ENCODE data around the gene GAB3.
"Not testable (repeated sequence)": the region's sequence is repeated elsewhere in the genome, so short reads cannot be mapped to it uniquely, and the experiment has no call there.

The GAB3 gene

DNA sequence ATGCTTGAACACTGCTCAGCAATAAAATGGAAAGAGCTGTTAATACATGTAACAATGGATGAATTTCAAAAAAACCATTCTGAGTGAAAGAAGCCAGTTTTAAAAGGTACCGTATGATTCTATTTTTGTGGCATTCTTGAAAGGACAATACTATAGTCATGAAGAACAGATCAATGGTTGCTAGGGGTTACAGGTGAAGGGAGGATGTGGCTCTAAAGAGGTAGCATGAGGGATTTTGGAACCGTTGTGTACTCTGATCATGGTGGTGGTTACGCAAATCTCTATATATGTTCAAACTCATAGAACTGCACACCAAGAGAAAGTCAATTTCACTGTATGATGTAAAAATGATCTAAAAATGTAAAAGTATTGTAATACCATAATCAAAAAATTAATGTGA is 57.5 kb downstream of the GAB3 start:
- H3K9me3 ChIP-seq (ENCODE audit: control insufficient read depth, insufficient read depth, low read length) = peaks cover 41% of the 10 kb centered on the region
- H3K4me3 ChIP-seq (ENCODE audit: low read depth, low read length) = no peak overlapping the region
- H3K36me3 ChIP-seq (ENCODE audit: control insufficient read depth, insufficient read depth, low read length) = no peaks in the 10 kb centered on the region
- no peak overlapping the region for H3K9ac ChIP-seq (ENCODE audit: low read depth, low read length)
- H3K4me1 ChIP-seq (ENCODE audit: control insufficient read depth, insufficient read depth, low read length) = peaks cover 4% of the 10 kb centered on the region; the same call in 1 of the 2 replicates
- H3K27ac ChIP-seq (ENCODE audit: low read depth, low read length) = no peak overlapping the region
- H3K27me3 ChIP-seq (ENCODE audit: control insufficient read depth, insufficient read depth, low read length) = no peaks in the 10 kb centered on the region

DNA sequence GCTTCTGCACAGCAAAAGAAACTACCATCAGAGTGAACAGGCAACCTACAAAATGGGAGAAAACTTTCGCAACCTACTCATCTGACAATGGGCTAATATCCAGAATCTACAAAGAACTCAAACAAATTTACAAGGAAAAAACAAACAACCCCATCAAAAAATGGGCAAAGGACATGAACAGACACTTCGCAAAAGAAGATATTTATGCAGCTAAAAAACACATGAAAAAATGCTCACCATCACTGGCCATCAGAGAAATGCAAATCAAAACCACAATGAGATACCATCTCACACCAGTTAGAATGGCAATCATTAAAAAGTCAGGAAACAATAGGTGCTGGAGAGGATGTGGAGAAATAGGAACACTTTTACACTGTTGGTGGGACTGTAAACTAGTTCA is 60.4 kb downstream of the GAB3 start:
- H3K4me1 ChIP-seq (ENCODE audit: control insufficient read depth, insufficient read depth, low read length); H3K27ac ChIP-seq (ENCODE audit: low read depth, low read length); H3K36me3 ChIP-seq (ENCODE audit: control insufficient read depth, insufficient read depth, low read length); H3K4me3 ChIP-seq (ENCODE audit: low read depth, low read length); H3K27me3 ChIP-seq (ENCODE audit: control insufficient read depth, insufficient read depth, low read length); H3K9ac ChIP-seq (ENCODE audit: low read depth, low read length): not testable (repeated sequence)
- peaks cover 43% of the 10 kb centered on the region for H3K9me3 ChIP-seq (ENCODE audit: control insufficient read depth, insufficient read depth, low read length)

DNA sequence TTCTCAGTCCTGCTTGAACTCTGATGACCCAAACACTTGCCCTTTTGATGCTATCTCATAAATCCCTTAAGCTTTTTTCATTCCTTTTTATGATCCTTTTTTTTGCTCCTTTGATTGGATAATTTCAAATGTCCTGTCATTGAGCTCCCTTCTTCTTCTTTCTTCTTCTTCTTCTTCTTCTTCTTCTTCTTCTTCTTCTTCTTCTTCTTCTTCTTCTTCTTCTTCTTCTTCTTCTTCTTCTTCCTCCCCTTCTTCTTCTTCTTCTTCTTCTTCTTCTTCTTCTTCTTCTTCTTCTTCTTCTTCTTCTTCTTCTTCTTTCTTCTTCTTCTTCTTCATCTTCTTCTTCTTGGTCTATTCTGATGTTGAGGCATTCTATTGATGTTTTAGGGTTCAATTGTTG is 78.8 kb downstream of the GAB3 start:
- H3K27me3 ChIP-seq (ENCODE audit: control insufficient read depth, insufficient read depth, low read length); H3K4me3 ChIP-seq (ENCODE audit: low read depth, low read length); H3K9ac ChIP-seq (ENCODE audit: low read depth, low read length); H3K4me1 ChIP-seq (ENCODE audit: control insufficient read depth, insufficient read depth, low read length); H3K36me3 ChIP-seq (ENCODE audit: control insufficient read depth, insufficient read depth, low read length); H3K27ac ChIP-seq (ENCODE audit: low read depth, low read length): not testable (repeated sequence)
- H3K9me3 ChIP-seq (ENCODE audit: control insufficient read depth, insufficient read depth, low read length) = peaks cover 44% of the 10 kb centered on the region

DNA sequence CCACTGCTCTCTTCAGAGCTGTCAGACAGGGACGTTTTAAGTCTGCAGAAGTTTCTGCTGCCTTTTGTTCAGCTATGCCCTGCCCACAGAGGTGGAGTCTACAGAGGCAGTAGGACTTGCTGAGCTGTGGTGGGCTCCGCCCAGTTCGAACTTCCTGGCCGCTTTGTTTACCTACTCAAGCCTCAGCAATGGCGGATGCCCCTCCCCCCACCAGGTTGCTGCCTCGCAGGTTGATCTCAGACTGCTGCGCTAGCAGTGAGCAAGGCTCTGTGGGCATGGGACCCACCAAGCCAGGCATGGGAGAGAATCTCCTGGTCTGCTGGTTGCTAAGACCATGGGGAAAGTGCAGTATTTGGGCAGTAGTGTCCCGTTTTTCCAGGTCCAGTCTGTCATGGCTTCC is 80.0 kb downstream of the GAB3 start:
- not testable (repeated sequence) for H3K27ac ChIP-seq (ENCODE audit: low read depth, low read length); H3K4me3 ChIP-seq (ENCODE audit: low read depth, low read length); H3K27me3 ChIP-seq (ENCODE audit: control insufficient read depth, insufficient read depth, low read length); H3K9ac ChIP-seq (ENCODE audit: low read depth, low read length); H3K36me3 ChIP-seq (ENCODE audit: control insufficient read depth, insufficient read depth, low read length); H3K4me1 ChIP-seq (ENCODE audit: control insufficient read depth, insufficient read depth, low read length)
- peaks cover 39% of the 10 kb centered on the region for H3K9me3 ChIP-seq (ENCODE audit: control insufficient read depth, insufficient read depth, low read length)

DNA sequence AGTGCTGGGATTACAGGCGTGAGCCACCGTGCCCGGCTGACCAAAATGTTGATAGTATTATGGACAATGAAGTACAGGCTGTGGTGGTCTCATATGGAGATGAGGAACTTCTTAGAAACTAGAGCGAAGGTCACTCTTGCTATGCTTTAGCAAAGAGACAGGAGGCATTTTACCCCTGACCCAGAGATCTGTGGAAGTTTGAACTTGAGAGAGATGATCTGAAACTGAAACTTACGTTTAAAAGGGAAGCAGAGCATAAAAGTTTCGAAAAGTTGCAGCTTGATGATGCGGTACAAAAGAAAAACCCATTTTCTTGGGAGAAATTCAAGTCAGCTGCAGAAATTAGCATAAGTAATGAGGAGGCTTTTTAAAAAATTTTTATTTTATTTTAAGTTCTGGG is 89.0 kb downstream of the GAB3 start:
- Histone ChIP-seq H3K27ac (ENCODE audit: low read depth, low read length) (no peak overlapping the region), H3K36me3 (ENCODE audit: control insufficient read depth, insufficient read depth, low read length) (no peaks in the 10 kb centered on the region), H3K4me1 (ENCODE audit: control insufficient read depth, insufficient read depth, low read length) (no peaks in the 10 kb centered on the region), H3K27me3 (ENCODE audit: control insufficient read depth, insufficient read depth, low read length) (no peaks in the 10 kb centered on the region), H3K9me3 (ENCODE audit: control insufficient read depth, insufficient read depth, low read length) (peaks cover 52% of the 10 kb centered on the region), H3K4me3 (ENCODE audit: low read depth, low read length) (no peak overlapping the region), H3K9ac (ENCODE audit: low read depth, low read length) (no peak overlapping the region)

DNA sequence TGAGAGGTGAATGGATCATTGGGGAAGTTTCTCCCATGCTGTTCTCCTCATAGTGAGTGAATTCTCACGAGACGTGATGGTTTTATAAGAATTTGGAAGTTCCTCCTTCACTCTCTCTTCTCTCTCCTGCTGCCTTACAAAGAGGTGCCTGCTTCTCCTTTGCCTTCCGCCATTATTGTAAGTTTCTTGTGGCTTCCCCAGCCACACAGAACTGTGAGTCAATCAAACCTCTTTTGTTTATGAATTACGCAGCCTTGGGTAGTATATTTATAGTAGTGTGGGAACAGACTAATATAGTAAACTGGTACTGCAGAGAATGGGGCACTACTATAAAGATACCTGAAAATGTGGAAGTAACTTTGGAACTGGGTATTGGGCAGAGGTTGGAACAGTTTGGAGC is 89.7 kb downstream of the GAB3 start:
- no peak overlapping the region for H3K4me3 ChIP-seq (ENCODE audit: low read depth, low read length)
- no peak overlapping the region for H3K27ac ChIP-seq (ENCODE audit: low read depth, low read length)
- no peaks in the 10 kb centered on the region for H3K4me1 ChIP-seq (ENCODE audit: control insufficient read depth, insufficient read depth, low read length)
- no peak overlapping the region for H3K9ac ChIP-seq (ENCODE audit: low read depth, low read length)
- peaks cover 52% of the 10 kb centered on the region for H3K9me3 ChIP-seq (ENCODE audit: control insufficient read depth, insufficient read depth, low read length)
- no peaks in the 10 kb centered on the region for H3K27me3 ChIP-seq (ENCODE audit: control insufficient read depth, insufficient read depth, low read length)
- no peaks in the 10 kb centered on the region for H3K36me3 ChIP-seq (ENCODE audit: control insufficient read depth, insufficient read depth, low read length)

DNA sequence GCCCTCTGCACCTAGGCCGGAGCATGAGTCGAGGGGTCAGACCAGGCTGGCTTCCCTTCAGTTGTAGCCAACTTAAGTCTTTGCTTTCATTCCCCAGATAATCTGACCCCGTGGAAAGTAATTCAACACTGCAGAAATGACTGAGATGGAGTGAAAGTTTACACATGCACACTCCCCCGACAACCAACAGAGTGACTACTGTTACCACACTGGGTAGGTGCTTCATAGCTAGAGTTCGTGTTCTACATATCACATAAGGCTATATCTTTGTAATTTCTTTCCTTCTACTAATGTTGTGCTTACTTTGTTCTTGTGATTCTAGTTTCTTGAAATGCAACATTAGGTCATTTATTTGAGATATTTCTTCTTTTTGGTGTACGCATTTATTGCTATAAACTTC is 90.3 kb downstream of the GAB3 start:
- Histone ChIP-seq H3K27me3 (ENCODE audit: control insufficient read depth, insufficient read depth, low read length) (no peaks in the 10 kb centered on the region), H3K4me1 (ENCODE audit: control insufficient read depth, insufficient read depth, low read length) (no peaks in the 10 kb centered on the region), H3K9me3 (ENCODE audit: control insufficient read depth, insufficient read depth, low read length) (peaks cover 52% of the 10 kb centered on the region), H3K4me3 (ENCODE audit: low read depth, low read length) (no peak overlapping the region), H3K27ac (ENCODE audit: low read depth, low read length) (no peak overlapping the region), H3K36me3 (ENCODE audit: control insufficient read depth, insufficient read depth, low read length) (no peaks in the 10 kb centered on the region), H3K9ac (ENCODE audit: low read depth, low read length) (no peak overlapping the region)

DNA sequence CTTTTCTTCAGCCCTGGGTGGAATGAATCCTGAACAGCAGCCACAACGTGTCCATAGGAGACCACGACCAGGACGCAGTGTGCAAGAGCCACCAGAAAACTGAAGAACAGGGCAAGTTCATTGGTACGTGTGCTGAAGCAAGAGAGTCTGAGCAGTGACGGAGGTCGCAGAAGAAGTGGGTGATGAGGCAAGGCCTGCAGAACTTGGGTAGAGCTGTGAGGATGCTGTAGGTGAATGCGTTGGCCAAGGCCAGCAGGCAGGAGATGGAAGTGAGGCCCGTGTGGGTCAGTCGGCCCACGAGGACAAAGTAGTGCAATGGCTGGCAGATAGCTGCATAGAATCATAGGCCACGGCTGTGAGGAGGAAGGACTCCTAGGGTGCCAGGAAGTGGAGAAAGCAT is 91.9 kb downstream of the GAB3 start:
- Histone ChIP-seq H3K4me3 (ENCODE audit: low read depth, low read length) (no peak overlapping the region), H3K9ac (ENCODE audit: low read depth, low read length) (no peak overlapping the region), H3K27ac (ENCODE audit: low read depth, low read length) (no peak overlapping the region), H3K27me3 (ENCODE audit: control insufficient read depth, insufficient read depth, low read length) (no peaks in the 10 kb centered on the region), H3K9me3 (ENCODE audit: control insufficient read depth, insufficient read depth, low read length) (peaks cover 55% of the 10 kb centered on the region), H3K36me3 (ENCODE audit: control insufficient read depth, insufficient read depth, low read length) (no peaks in the 10 kb centered on the region), H3K4me1 (ENCODE audit: control insufficient read depth, insufficient read depth, low read length) (no peaks in the 10 kb centered on the region)

DNA sequence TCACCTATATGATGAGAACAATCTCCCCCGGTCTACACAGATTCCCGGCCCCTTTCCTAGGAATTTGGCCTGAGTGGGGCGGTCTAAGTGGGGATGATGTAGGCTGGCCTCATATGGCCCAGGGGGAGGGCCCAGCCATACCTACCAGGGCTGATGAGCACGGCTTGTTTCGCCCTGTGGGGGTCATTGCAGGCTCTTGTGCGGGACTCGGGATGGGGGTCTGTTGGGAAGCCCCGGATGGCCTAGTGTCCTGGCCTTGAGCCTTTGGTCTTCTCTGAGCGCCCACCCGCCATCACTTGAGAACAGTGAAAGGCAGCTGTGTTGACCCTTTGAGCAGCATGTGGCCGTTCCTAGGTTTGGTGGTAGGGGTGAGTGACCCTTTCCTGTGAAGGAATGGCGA is 92.7 kb downstream of the GAB3 start:
- no peaks in the 10 kb centered on the region for H3K27me3 ChIP-seq (ENCODE audit: control insufficient read depth, insufficient read depth, low read length)
- H3K4me1 ChIP-seq (ENCODE audit: control insufficient read depth, insufficient read depth, low read length) = no peaks in the 10 kb centered on the region
- no peaks in the 10 kb centered on the region for H3K36me3 ChIP-seq (ENCODE audit: control insufficient read depth, insufficient read depth, low read length)
- no peak overlapping the region for H3K4me3 ChIP-seq (ENCODE audit: low read depth, low read length)
- H3K9me3 ChIP-seq (ENCODE audit: control insufficient read depth, insufficient read depth, low read length) = peaks cover 48% of the 10 kb centered on the region
- H3K27ac ChIP-seq (ENCODE audit: low read depth, low read length) = no peak overlapping the region
- H3K9ac ChIP-seq (ENCODE audit: low read depth, low read length) = no peak overlapping the region

DNA sequence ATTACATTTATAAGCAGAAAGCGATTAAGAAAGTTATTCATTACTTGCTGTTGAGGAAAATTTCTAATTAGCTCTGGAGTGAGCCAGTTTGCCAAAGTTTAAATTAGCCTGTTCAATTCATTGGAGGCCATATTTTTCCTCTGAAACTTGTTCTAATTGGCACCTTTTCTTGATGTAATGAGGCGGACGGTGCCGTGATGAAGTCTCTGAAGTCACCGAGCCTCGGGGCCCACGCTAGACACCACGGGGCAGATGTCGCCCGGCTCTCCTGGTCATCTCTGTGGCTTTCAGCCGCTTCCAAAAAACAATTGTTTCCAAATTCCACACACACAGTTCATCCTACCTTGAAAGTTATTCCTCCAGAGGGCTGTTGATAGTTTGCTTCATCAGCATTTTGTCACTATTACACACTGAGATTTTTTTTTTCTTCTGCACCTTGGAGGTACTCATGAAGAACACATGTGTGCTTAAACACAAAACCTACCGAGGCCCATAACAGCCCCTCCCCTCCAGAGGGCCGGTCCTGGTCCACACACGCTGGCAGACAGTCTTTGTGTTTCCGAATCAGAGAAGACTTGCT is 93.6 kb downstream of the GAB3 start:
- Histone ChIP-seq H3K36me3 (ENCODE audit: control insufficient read depth, insufficient read depth, low read length) (no peaks in the 10 kb centered on the region), H3K27me3 (ENCODE audit: control insufficient read depth, insufficient read depth, low read length) (no peaks in the 10 kb centered on the region), H3K4me1 (ENCODE audit: control insufficient read depth, insufficient read depth, low read length) (no peaks in the 10 kb centered on the region), H3K27ac (ENCODE audit: low read depth, low read length) (no peak overlapping the region), H3K4me3 (ENCODE audit: low read depth, low read length) (no peak overlapping the region), H3K9me3 (ENCODE audit: control insufficient read depth, insufficient read depth, low read length) (peaks cover 42% of the 10 kb centered on the region), H3K9ac (ENCODE audit: low read depth, low read length) (no peak overlapping the region)

DNA sequence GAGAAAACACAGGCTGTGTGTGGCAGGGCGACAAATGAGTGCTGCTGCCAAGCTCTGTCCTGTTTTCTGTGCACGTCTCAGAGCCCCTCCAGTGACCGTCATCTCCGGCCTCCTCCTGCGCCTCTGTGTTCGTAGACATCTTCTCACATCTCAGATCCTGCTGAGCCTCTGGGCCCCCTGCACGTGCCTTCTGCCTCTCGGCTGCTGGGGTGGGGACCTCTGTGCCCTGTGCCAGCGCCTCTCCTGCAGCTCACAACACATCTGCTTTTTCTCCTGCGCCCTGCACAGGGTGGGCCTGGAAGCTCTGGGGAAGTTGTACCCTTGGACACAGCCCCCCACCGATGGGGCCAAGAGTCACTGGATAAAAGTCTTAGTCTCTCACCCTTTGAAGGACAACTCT is 95.1 kb downstream of the GAB3 start:
- no peak overlapping the region for H3K9ac ChIP-seq (ENCODE audit: low read depth, low read length)
- H3K9me3 ChIP-seq (ENCODE audit: control insufficient read depth, insufficient read depth, low read length) = peaks cover 36% of the 10 kb centered on the region
- no peaks in the 10 kb centered on the region for H3K36me3 ChIP-seq (ENCODE audit: control insufficient read depth, insufficient read depth, low read length)
- H3K27ac ChIP-seq (ENCODE audit: low read depth, low read length) = no peak overlapping the region
- no peak overlapping the region for H3K4me3 ChIP-seq (ENCODE audit: low read depth, low read length)
- no peaks in the 10 kb centered on the region for H3K27me3 ChIP-seq (ENCODE audit: control insufficient read depth, insufficient read depth, low read length)
- H3K4me1 ChIP-seq (ENCODE audit: control insufficient read depth, insufficient read depth, low read length) = no peaks in the 10 kb centered on the region

DNA sequence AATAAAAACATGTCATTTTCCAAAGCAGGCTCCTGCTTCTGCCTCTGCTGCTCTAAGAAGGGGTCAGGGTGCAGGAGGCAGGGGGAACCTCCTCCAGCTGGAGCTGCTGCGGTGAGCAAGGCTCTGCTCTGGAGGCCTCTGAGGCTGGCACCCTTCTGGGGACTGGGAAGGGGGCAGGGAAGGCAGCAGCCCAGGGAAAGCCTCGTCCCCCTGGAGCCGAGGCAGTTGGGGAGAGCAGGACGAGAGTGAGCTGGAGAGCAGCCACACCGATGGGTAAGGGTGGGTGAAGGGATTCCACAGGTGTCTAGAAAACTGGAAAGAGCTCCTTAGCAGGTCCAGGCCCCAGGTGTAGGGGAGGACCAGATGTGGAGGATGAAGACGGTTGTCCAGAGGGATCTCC is 95.5 kb downstream of the GAB3 start:
- Histone ChIP-seq H3K27ac (ENCODE audit: low read depth, low read length) (no peak overlapping the region), H3K4me3 (ENCODE audit: low read depth, low read length) (no peak overlapping the region), H3K36me3 (ENCODE audit: control insufficient read depth, insufficient read depth, low read length) (no peaks in the 10 kb centered on the region), H3K9me3 (ENCODE audit: control insufficient read depth, insufficient read depth, low read length) (peaks cover 32% of the 10 kb centered on the region), H3K9ac (ENCODE audit: low read depth, low read length) (no peak overlapping the region), H3K4me1 (ENCODE audit: control insufficient read depth, insufficient read depth, low read length) (no peaks in the 10 kb centered on the region), H3K27me3 (ENCODE audit: control insufficient read depth, insufficient read depth, low read length) (no peaks in the 10 kb centered on the region)
